Coronary artery (tissue), 2 donors: ENCODE results near the gene DAO.

Experiments used
- DNase-seq: peaks from one replicate; pipeline ENCODE4 v3.0.0-alpha.2; 2017; ENCODE audit warnings: low spot score
- H3K27ac ChIP-seq, 2 donors: fragments of 200-600 bp; sonication (generic); one replicate each; pipeline ENCODE4 v1.5.1; 2016 to 2019
- H3K4me3 ChIP-seq: fragments of 200-600 bp; sonication (generic); 2 replicates; pipeline ENCODE4 v1.5.1; 2016; ENCODE audit warnings: mild to moderate bottlenecking, moderate library complexity
- TF ChIP-seq, protein P1 (sequence below): fragments of 200-600 bp; sonication (generic); IDR thresholded peaks from one replicate; pipeline ENCODE4 v1.5.1; 2019; ENCODE audit warnings: antibody characterized with exemption

Gene DAO

DNA sequence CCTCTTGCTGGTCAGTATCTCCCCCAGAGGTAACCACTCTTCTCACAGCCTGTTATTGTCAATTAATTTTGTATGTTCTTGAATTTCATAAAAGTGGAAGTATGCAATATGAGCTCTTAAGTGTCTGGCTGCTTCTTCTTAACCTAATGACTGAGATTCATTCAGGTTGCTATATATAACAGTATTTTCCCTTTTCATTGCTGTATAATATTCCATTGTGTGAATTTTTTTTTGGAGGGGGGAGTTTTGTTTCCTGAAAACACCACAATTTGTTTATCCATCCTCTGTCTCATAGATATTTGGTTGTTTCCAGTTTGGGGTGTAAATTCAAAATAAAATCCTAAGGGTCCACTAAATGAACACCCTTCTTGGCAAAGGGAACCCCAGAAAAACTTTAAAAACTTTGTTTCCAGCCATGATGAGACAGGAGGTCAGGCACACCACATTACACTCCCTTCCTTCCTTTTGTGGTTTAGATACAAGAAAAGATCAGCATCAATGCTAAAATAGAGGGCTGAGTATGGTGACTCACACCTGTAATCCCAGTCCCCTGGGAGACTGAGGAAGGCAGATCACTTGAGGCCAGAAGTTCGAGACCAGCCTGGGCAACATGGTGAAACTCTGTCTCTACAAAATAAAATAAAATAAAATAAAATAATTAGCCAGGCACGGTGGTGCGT is 4.1 kb upstream of the DAO start:
- DNase-seq: no peak
- TF ChIP-seq, protein P1, sequence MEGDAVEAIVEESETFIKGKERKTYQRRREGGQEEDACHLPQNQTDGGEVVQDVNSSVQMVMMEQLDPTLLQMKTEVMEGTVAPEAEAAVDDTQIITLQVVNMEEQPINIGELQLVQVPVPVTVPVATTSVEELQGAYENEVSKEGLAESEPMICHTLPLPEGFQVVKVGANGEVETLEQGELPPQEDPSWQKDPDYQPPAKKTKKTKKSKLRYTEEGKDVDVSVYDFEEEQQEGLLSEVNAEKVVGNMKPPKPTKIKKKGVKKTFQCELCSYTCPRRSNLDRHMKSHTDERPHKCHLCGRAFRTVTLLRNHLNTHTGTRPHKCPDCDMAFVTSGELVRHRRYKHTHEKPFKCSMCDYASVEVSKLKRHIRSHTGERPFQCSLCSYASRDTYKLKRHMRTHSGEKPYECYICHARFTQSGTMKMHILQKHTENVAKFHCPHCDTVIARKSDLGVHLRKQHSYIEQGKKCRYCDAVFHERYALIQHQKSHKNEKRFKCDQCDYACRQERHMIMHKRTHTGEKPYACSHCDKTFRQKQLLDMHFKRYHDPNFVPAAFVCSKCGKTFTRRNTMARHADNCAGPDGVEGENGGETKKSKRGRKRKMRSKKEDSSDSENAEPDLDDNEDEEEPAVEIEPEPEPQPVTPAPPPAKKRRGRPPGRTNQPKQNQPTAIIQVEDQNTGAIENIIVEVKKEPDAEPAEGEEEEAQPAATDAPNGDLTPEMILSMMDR: no peak
- H3K27ac ChIP-seq: no peak overlapping the region
- H3K4me3 ChIP-seq: no peak overlapping the region

DNA sequence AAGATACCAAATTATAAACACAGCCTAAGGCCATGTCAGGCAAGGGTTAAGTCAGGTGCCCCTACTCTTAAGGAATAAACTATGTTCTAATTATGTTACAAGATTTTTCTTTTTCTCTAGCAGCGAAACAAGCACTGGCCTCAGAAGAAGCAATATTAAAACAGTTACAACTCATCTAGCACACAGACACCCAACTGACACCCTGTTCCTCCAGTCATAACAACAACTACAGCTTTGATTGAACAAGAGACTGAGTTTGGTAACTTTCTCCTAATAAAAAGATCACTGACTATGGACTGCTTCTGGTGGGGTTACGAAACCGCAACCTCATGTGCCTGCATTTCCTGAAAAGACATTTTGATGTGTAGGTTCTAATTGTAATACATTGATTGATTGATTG is 3.3 kb upstream of the DAO start:
- DNase-seq: no peak
- Histone ChIP-seq H3K4me3 (no peak overlapping the region), H3K27ac (no peak overlapping the region)
- TF ChIP-seq, protein P1: no peak

DNA sequence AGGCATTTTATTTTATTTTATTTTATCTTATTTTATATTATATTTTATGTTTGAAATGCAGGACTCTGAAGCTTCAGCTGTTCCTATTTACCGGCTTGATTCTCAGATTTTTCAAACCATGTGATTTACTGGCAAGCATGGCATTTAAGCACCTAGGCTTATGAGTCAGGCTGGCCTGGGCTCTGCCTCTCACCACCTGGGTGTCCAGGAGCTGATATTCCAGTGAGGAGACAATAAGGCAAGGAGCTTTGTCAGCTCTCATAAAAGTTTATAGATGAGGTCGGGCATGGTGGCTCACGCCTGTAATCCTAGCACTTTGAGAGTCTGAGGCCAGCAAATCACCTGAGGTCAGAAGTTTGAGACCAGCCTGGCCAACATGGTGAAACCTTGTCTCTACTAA is 2.1 kb downstream of the DAO start:
- no peak overlapping the region for H3K4me3 ChIP-seq
- no peak overlapping the region for H3K27ac ChIP-seq
- no peak for DNase-seq
- TF ChIP-seq, protein P1: no peak

DNA sequence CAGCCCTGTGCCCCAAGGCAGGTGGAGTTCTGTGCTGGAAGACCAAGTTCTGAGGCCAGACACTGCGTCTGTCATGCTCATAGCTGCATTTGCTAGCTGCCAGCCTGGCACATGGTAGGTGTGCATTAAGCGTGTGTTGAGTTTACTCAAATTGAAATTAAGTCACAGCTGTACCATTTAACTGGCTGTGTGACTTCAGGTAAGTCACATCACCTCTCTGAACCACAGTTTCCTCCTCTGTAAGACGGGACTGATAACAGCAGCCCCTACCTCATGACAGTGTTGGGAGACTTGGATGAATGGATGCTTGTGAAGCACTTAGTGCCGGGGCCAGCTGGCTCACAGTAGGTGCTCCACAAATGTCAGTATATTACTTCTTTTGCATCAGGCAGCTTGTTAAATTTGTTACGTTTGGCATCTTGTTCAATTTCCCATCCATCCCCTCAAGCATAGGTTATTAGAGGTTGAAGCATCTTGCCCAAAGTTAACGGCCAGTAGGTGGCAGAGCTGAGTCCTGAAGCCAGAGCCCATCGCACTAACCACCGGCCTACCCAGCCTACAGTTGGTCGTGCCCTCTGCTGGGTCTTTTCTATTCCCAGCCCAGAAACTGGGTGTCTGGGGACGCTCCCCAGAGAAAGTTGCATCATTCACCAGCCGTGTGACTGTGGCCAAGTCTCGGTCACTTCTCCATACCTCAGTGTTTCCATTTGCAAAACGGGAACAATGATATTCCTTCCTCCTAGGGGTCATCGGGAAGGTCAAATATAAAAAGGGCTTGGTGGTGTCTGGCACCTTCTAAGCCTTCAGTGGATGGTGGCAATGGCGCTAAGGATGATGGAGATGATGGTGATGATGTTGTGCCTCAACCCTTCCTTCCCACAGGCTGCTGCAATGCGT is 4.5 kb downstream of the DAO start:
- no peak for DNase-seq
- TF ChIP-seq, protein P1: no peak
- no peak overlapping the region for H3K4me3 ChIP-seq
- no peak overlapping the region for H3K27ac ChIP-seq

DNA sequence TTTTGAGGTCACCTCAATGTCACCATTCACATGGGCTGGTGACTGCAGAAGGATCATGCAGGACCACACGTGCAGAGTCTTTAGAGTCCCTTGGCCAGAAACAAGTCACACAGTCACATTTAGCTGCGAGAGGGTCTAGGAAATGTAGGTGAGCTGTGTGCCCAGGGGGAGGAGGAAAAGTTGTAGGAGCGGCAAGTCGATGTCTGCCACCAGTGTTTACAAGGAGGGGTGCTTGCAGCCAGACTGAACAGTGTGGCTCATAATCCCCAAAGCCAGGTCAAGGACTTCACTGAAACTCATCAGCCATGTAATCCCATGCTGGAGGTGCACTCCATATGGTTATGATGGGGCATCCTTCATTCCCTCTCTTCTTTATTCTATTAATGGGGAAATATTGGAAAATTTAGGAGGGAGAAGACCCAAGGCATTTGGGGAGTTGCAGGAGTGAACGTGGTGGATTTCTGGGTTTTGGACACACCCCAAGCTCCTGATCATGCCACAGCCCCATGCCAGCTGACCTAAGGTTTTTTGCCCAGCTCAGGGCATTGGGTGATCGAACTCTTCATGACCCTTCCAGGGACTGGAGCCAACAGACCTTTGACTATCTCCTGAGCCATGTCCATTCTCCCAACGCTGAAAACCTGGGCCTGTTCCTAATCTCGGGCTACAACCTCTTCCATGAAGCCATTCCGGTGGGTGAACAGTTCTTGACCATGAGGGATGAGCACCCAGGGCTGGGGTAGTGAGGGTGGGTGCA is 7.2 kb downstream of the DAO start:
- no peak overlapping the region for H3K27ac ChIP-seq
- no peak overlapping the region for H3K4me3 ChIP-seq
- DNase-seq: no peak
- TF ChIP-seq, protein P1: no peak

DNA sequence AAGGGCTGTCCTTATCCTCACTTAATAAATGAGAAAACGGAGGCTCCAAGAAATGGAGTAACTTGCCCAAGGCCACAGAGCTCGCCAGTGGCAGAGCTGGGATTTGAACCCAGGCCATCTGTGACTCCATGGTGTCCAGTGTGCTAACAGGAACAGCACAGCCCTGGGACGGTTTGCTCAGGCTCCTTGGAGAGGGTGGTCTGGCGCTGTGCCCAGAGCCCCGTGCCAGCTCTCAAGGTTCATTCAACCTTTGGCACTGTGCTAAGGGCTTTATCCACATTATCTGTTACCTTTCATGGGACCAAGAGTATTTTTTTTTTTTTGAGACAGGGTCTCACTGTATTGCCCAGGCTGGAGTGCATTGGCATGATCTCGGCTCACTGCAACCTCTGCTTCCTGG is 8.1 kb downstream of the DAO start:
- TF ChIP-seq, protein P1: no peak
- no peak for DNase-seq

More for the DNA sequence above, 8.1 kb downstream of the DAO start:
- no peak overlapping the region for H3K27ac ChIP-seq
- H3K4me3 ChIP-seq: no peak overlapping the region
